Stomach (tissue), 4 donors: ENCODE results near the gene PAX4.

ENCODE experiments used
- CTCF ChIP-seq, 7 experiments: fragments of 450-650 bp in 4 of 7; fragments of 200-600 bp in 3 of 7; sonication (generic) in 3 of 7; IDR thresholded peaks; one replicate each; pipeline ENCODE4 v1.5.1; 2016 to 2019; ENCODE audit warnings: antibody characterized with exemption in 7 of 7, control low read depth in 2 of 7, mild to moderate bottlenecking in 1 of 7
- EP300 ChIP-seq: sonication (generic); formaldehyde crosslinking; IDR thresholded peaks from one replicate; pipeline ENCODE4 v1.6.1; 2017; ENCODE audit warnings: antibody characterized with exemption
- POLR2A ChIP-seq, 4 donors: fragments of 450-650 bp; IDR thresholded peaks; one replicate each; pipeline ENCODE4 v1.6.1; 2016; ENCODE audit warnings: antibody characterized with exemption in 4 of 4, control low read depth in 2 of 4, mild to moderate bottlenecking in 1 of 4, moderate library complexity in 1 of 4
- POLR2AphosphoS5 ChIP-seq, 3 donors: sonication (generic); formaldehyde crosslinking; IDR thresholded peaks; one replicate each; pipeline ENCODE4 v1.6.1; 2016; ENCODE audit warnings: antibody characterized with exemption in 3 of 3

- TF ChIP-seq CTCF (IDR thresholded peaks at IDR 0.05), result no peak
- no peak for TF ChIP-seq POLR2A (IDR thresholded peaks at IDR 0.05)
- no peak for TF ChIP-seq POLR2AphosphoS5 (IDR thresholded peaks at IDR 0.05)
- TF ChIP-seq EP300, result no peak
Observed at GRCh38 chr7:127592550-127592949, 25.4 kb downstream of the PAX4 start.
